RWPE2 (cell line): ENCODE measurements around the gene EXOC6B.

Source experiments
- ATAC-seq: fragments of 200-7000 bp; cut with Tn5 transposase; 3 replicates; pipeline ENCODE4 v1.9.1; 2021; ENCODE audit warnings: low read depth
- DNase-seq: peaks from one replicate; pipeline ENCODE4 v3.0.0-alpha.2; 2020; ENCODE audit warnings: low spot score
- H3K27ac ChIP-seq: fragments of 450-650 bp; 2 replicates; pipeline ENCODE4 v1.5.1; 2017; ENCODE audit warnings: mild to moderate bottlenecking; ENCODE audit not compliant: poor library complexity, severe bottlenecking
- H3K27me3 ChIP-seq: fragments of 250-450 bp; sonication (Bioruptor Pico); 2 replicates; pipeline ENCODE4 v1.5.1; 2021; ENCODE audit warnings: mild to moderate bottlenecking, moderate library complexity; ENCODE audit not compliant: insufficient read depth, poor library complexity, severe bottlenecking
- H3K36me3 ChIP-seq: fragments of 250-450 bp; sonication (Bioruptor Pico); 2 replicates; pipeline ENCODE4 v1.5.1; 2020; ENCODE audit warnings: low read depth, mild to moderate bottlenecking, moderate library complexity
- H3K4me1 ChIP-seq: fragments of 250-450 bp; sonication (Bioruptor Pico); 2 replicates; pipeline ENCODE4 v1.5.1; 2021; ENCODE audit warnings: mild to moderate bottlenecking, moderate library complexity; ENCODE audit not compliant: insufficient read depth, poor library complexity, severe bottlenecking
- H3K4me3 ChIP-seq: fragments of 250-450 bp; sonication (Bioruptor Pico); 2 replicates; pipeline ENCODE4 v1.5.1; 2021; ENCODE audit warnings: mild to moderate bottlenecking, moderate library complexity; ENCODE audit not compliant: severe bottlenecking
- H3K9me3 ChIP-seq: fragments of 250-450 bp; sonication (Bioruptor Pico); 2 replicates; pipeline ENCODE4 v1.5.1; 2021; ENCODE audit warnings: mild to moderate bottlenecking, moderate library complexity; ENCODE audit not compliant: severe bottlenecking
- TF ChIP-seq, protein P1 (sequence below): fragments of 450-650 bp; IDR thresholded peaks from one replicate; pipeline ENCODE4 v1.5.1; 2017; ENCODE audit warnings: mild to moderate bottlenecking, moderate library complexity; ENCODE audit not compliant: poor library complexity, severe bottlenecking

EXOC6B gene

DNA sequence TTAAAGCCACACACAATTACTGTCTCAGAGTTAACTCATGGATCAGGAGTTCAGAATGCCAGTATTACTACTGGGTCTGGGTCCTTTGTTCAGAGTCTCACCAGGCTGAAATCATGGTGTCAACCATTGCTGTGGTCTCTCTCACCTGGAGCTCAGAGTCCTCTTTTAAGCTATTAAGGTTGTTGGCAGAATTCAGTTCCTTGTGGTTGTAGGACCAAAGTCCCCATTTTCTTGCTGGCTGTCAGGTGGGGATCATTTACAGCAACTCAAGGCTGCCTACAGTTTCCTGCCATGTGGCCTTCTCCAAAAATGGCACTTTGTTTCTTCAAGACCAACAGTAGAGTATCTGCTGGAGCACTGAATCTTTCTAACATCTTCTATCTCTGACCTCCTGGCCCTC is 113.5 kb downstream of the EXOC6B start:
- TF ChIP-seq, protein P1, sequence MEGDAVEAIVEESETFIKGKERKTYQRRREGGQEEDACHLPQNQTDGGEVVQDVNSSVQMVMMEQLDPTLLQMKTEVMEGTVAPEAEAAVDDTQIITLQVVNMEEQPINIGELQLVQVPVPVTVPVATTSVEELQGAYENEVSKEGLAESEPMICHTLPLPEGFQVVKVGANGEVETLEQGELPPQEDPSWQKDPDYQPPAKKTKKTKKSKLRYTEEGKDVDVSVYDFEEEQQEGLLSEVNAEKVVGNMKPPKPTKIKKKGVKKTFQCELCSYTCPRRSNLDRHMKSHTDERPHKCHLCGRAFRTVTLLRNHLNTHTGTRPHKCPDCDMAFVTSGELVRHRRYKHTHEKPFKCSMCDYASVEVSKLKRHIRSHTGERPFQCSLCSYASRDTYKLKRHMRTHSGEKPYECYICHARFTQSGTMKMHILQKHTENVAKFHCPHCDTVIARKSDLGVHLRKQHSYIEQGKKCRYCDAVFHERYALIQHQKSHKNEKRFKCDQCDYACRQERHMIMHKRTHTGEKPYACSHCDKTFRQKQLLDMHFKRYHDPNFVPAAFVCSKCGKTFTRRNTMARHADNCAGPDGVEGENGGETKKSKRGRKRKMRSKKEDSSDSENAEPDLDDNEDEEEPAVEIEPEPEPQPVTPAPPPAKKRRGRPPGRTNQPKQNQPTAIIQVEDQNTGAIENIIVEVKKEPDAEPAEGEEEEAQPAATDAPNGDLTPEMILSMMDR, result no peak
- Histone ChIP-seq H3K4me1 (no peaks in the 10 kb centered on the region), H3K4me3 (no peak overlapping the region), H3K9me3 (no peaks in the 10 kb centered on the region), H3K27me3 (no peaks in the 10 kb centered on the region), H3K27ac (no peak overlapping the region), H3K36me3 (peaks cover 4% of the 10 kb centered on the region; the same call in 1 of the 2 replicates)
- DNase-seq, result no peak
- ATAC-seq, result no peak

DNA sequence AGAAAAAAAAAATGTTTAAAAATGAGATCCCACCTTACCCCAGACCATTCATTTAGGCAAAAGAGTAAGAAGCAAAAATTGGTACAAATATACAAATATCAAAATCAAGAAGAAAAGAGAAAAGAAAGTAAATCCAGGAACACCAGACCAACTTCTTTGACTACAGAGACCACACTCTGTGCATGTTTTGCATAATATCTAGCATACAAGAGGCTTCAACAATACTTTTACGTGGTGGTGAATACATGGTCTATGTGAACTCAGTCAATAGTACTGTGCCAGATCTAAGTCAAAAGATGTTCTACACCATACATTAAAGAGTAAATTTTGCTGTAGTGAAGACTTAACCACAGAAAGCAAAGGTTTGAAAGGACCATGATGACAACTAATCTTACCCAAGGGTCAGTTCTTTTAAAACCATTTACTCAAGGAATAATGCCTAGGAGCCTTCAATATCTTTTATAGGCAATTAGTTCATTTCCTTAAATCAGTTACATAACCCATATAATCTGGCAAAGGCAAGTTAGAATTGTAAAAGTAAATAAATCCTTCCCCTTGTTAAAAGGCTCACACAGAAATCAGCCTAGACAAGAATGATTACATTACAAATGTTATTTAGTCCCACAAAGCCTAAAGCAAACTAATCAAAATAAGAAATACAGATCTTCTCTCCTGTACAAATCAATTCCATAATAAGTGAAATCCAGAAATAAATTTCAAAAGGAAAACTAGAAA is 115.2 kb downstream of the EXOC6B start:
- DNase-seq (no peak), ATAC-seq (no peak)
- Histone ChIP-seq H3K4me1 (no peaks in the 10 kb centered on the region), H3K4me3 (no peak overlapping the region), H3K27me3 (no peaks in the 10 kb centered on the region), H3K9me3 (no peaks in the 10 kb centered on the region), H3K36me3 (no peaks in the 10 kb centered on the region), H3K27ac (no peak overlapping the region)
- TF ChIP-seq, protein P1, result no peak

- no peak overlapping the region for H3K27ac ChIP-seq
- no peak overlapping the region for H3K4me3 ChIP-seq
- TF ChIP-seq, protein P1, result no peak
- DNase-seq, result no peak
- H3K9me3 ChIP-seq, result no peaks in the 10 kb centered on the region
- H3K36me3 ChIP-seq, result no peaks in the 10 kb centered on the region
- no peaks in the 10 kb centered on the region for H3K27me3 ChIP-seq
- H3K4me1 ChIP-seq, result no peaks in the 10 kb centered on the region
- no peak for ATAC-seq
Observed at GRCh38 chr2:72708236-72708635, 117.6 kb downstream of the EXOC6B start.

DNA sequence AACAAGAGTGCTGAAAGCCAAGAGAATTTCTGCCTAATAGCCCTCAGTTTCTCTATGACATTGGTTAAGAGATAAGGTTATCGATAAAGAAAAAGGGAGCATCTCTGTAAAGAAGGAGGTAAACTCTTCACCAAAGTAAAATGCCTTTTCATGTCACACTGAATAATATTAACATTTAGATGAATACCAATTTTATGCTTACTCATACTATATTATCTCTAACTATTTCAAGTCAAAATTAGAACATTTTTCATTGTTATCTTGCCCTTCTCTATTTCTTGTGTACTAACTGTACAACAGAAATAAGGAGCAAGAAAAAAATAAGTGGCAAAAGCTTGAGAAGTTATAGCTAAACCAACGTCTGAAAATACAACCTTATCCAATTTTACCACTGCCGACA is 127.5 kb downstream of the EXOC6B start:
- Histone ChIP-seq H3K27ac (no peak overlapping the region), H3K4me1 (no peaks in the 10 kb centered on the region), H3K4me3 (no peak overlapping the region), H3K36me3 (no peaks in the 10 kb centered on the region), H3K27me3 (no peaks in the 10 kb centered on the region), H3K9me3 (no peaks in the 10 kb centered on the region)
- TF ChIP-seq, protein P1, result no peak
- no peak for ATAC-seq
- no peak for DNase-seq

DNA sequence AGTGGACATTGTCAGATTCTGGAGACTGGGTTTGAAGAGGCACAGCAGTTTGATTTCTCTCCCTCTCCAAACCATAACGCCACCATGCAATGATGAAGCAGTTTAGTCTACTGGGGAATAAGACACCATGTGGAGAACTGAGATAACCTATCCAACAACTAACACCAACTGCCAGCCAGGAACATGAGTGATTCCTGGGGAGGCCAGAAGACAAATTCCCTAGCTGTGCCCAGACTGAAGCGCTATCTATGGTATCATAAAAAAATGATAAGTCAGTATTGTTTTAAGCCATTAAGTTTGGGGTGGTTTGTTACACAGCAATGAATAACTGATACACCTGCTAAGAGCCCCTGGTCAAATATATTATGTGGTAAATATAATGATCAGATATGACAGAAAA is 129.3 kb downstream of the EXOC6B start:
- TF ChIP-seq, protein P1, result no peak
- Histone ChIP-seq H3K4me3 (no peak overlapping the region), H3K4me1 (no peaks in the 10 kb centered on the region), H3K27ac (no peak overlapping the region), H3K27me3 (no peaks in the 10 kb centered on the region), H3K36me3 (no peaks in the 10 kb centered on the region), H3K9me3 (no peaks in the 10 kb centered on the region)
- ATAC-seq, result no peak
- DNase-seq, result no peak
